Tibial artery (tissue), 4 donors: ENCODE results near the gene CCDC18.

Source experiments
- DNase-seq, 2 donors: peaks; one replicate each; pipeline ENCODE4 v3.0.0-alpha.2; 2019
- H3K27ac ChIP-seq, 2 donors: fragments of 200-600 bp; sonication (generic) in 1 of 2; 1 replicate in 1 of 2; 2 replicates in 1 of 2; pipeline ENCODE4 v1.5.1; 2018 to 2019; ENCODE audit warnings: mild to moderate bottlenecking in 1 of 2
- H3K27me3 ChIP-seq, 2 donors: fragments of 200-600 bp; sonication (generic) in 1 of 2; one replicate each; pipeline versions ENCODE4 v1.5.1 to v1.6.0; 2016 to 2019
- H3K36me3 ChIP-seq, 3 donors: fragments of 200-600 bp; sonication (generic) in 2 of 3; one replicate each; pipeline ENCODE4 v1.5.1; 2016 to 2019; ENCODE audit warnings: mild to moderate bottlenecking in 2 of 3
- H3K4me1 ChIP-seq, 4 donors: fragments of 200-600 bp; sonication (generic) in 2 of 4; 1 replicate in 3 of 4; 2 replicates in 1 of 4; pipeline ENCODE4 v1.5.1; 2016 to 2019
- H3K4me3 ChIP-seq, 2 donors: fragments of 200-600 bp; sonication (generic) in 1 of 2; 1 replicate in 1 of 2; 2 replicates in 1 of 2; pipeline ENCODE4 v1.5.1; 2018 to 2019; ENCODE audit warnings: mild to moderate bottlenecking in 2 of 2
- H3K9me3 ChIP-seq, 3 donors: fragments of 200-600 bp; sonication (generic) in 1 of 3; one replicate each; pipeline ENCODE4 v1.5.1; 2016 to 2019
- intact Hi-C: fragments of 100-400 bp; cut with DNase I; formaldehyde crosslinking; loops from one replicate; pipeline ENCODE4 v1.15.0; 2023; ENCODE audit warnings: low total_unique reads
- TF ChIP-seq, protein P1 (sequence below), 2 experiments: fragments of 200-600 bp in 1 of 2; fragments of 450-650 bp in 1 of 2; IDR thresholded peaks; one replicate each; pipeline ENCODE4 v1.5.1; 2017 to 2019; ENCODE audit warnings: antibody characterized with exemption in 2 of 2, mild to moderate bottlenecking in 1 of 2, moderate library complexity in 1 of 2

Gene CCDC18

GRCh38 chr1:93142161-93142560 lies 38.4 kb upstream of the CCDC18 start:
- intact Hi-C loops: no loop called here
- Histone ChIP-seq H3K4me1 (peaks cover 0 to 10% (median 0%) of the 10 kb centered on the region in 4 donors), H3K27me3 (no peaks in the 10 kb centered on the region), H3K36me3 (peaks cover 0 to 15% (median 7%) of the 10 kb centered on the region in 3 donors), H3K4me3 (no peak overlapping the region), H3K9me3 (no peaks in the 10 kb centered on the region), H3K27ac (no peak overlapping the region)
- no peak for DNase-seq
- TF ChIP-seq, protein P1, sequence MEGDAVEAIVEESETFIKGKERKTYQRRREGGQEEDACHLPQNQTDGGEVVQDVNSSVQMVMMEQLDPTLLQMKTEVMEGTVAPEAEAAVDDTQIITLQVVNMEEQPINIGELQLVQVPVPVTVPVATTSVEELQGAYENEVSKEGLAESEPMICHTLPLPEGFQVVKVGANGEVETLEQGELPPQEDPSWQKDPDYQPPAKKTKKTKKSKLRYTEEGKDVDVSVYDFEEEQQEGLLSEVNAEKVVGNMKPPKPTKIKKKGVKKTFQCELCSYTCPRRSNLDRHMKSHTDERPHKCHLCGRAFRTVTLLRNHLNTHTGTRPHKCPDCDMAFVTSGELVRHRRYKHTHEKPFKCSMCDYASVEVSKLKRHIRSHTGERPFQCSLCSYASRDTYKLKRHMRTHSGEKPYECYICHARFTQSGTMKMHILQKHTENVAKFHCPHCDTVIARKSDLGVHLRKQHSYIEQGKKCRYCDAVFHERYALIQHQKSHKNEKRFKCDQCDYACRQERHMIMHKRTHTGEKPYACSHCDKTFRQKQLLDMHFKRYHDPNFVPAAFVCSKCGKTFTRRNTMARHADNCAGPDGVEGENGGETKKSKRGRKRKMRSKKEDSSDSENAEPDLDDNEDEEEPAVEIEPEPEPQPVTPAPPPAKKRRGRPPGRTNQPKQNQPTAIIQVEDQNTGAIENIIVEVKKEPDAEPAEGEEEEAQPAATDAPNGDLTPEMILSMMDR (IDR thresholded peaks at IDR 0.05): no peak

DNA sequence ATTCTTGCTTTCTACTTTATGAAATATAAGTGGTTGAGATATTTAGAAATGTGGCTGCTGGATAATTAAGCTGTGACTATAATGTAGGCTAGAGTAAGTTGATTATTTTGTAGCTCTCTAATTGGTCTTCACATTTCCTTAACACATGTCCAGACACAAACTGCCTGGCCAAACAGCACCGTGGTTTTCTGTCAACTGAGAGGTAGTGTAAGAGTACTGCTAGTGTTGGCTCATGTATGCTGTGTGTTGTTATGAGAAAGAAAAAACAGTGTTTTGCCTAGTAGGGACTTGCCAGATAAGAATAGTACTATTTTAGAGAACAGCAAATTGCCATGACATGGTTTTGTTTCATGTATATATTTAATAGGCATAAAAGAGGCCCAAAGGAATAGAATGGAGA lies 37.4 kb upstream of the CCDC18 start:
- peaks cover 0 to 16% (median 0%) of the 10 kb centered on the region in 4 donors for H3K4me1 ChIP-seq
- DNase-seq: no peak
- H3K27ac ChIP-seq: no peak overlapping the region
- H3K36me3 ChIP-seq: peaks cover 0 to 9% (median under 1%) of the 10 kb centered on the region in 3 donors
- intact Hi-C loops: no loop called here
- no peaks in the 10 kb centered on the region for H3K9me3 ChIP-seq
- TF ChIP-seq, protein P1 (IDR thresholded peaks at IDR 0.05): no peak
- H3K27me3 ChIP-seq: no peaks in the 10 kb centered on the region
- no peak overlapping the region for H3K4me3 ChIP-seq

GRCh38 chr1:93143769-93144168 lies 36.8 kb upstream of the CCDC18 start:
- Histone ChIP-seq H3K9me3 (no peaks in the 10 kb centered on the region), H3K4me3 (no peak overlapping the region), H3K27me3 (no peaks in the 10 kb centered on the region), H3K36me3 (peaks cover 3 to 8% (median 6%) of the 10 kb centered on the region in 3 donors), H3K4me1 (peaks cover 0 to 20% (median 0%) of the 10 kb centered on the region in 4 donors), H3K27ac (no peak overlapping the region)
- intact Hi-C loops: no loop called here
- TF ChIP-seq, protein P1 (IDR thresholded peaks at IDR 0.05): no peak
- DNase-seq: no peak

GRCh38 chr1:93148001-93148400 lies 32.5 kb upstream of the CCDC18 start:
- Histone ChIP-seq H3K9me3 (no peaks in the 10 kb centered on the region), H3K27ac (no peak overlapping the region), H3K36me3 (peaks cover 0 to 24% (median 10%) of the 10 kb centered on the region in 3 donors), H3K27me3 (no peaks in the 10 kb centered on the region), H3K4me1 (peaks cover 0 to 14% (median 0%) of the 10 kb centered on the region in 4 donors), H3K4me3 (no peak overlapping the region)
- TF ChIP-seq, protein P1 (IDR thresholded peaks at IDR 0.05): no peak
- intact Hi-C loops: no loop called here
- DNase-seq: no peak

DNA sequence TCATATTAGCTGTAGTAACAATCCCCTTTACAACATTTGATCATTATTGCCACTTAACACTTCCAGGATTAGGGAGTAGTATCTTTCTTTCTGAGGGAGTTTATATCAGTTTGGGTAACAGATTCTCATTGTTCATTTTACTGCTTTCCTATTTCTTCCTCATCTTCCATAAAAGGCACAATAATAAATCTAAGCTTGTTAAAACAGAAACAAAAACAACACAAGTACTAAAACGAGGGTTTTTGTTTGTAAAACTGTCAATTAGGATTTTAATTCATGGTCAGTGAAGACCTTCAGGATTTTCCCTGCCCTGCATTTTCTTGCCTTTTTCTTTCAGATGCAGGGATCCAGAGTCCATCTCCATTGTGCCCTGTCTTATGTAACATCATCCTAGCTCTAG lies 29.8 kb upstream of the CCDC18 start:
- no peaks in the 10 kb centered on the region for H3K27me3 ChIP-seq
- intact Hi-C loops: no loop called here
- TF ChIP-seq, protein P1 (IDR thresholded peaks at IDR 0.05): no peak

DNA sequence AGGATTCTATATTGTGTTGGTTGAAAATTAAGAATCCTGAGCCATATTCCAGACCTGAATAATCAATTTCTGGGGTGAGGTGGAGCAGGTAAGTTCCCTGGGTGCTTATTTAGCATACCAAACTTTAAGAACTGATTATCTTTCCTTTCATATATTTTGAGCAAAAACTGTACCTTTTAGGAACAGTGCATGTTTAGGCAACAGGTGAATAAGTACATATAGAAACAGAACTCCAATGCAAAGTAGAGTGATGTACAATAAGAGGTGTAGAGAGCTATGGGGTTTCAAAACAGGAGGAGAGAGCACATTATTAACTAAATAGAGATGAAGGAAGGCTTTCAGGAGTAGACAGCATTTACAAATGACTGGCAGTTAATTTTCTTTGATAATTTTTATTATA lies 29.1 kb upstream of the CCDC18 start:
- H3K27ac ChIP-seq: no peak overlapping the region
- H3K4me1 ChIP-seq: peaks cover 0 to 10% (median 0%) of the 10 kb centered on the region in 4 donors
- TF ChIP-seq, protein P1 (IDR thresholded peaks at IDR 0.05): no peak
- no peaks in the 10 kb centered on the region for H3K9me3 ChIP-seq
- intact Hi-C loops: no loop called here
- no peaks in the 10 kb centered on the region for H3K27me3 ChIP-seq
- DNase-seq: no peak
- H3K36me3 ChIP-seq: peaks cover 23 to 48% (median 39%) of the 10 kb centered on the region in 3 donors
- no peak overlapping the region for H3K4me3 ChIP-seq

More for the DNA sequence above, 29.8 kb upstream of the CCDC18 start:
- peaks cover 0 to 10% (median 0%) of the 10 kb centered on the region in 4 donors for H3K4me1 ChIP-seq
- peaks cover 15 to 40% (median 34%) of the 10 kb centered on the region in 3 donors for H3K36me3 ChIP-seq
- no peaks in the 10 kb centered on the region for H3K9me3 ChIP-seq
- H3K4me3 ChIP-seq: no peak overlapping the region
- no peak overlapping the region for H3K27ac ChIP-seq
- DNase-seq: no peak
